Testis (tissue), 3 donors: ENCODE results near the gene PXDN. TPM values are rescaled to one million over a fixed set of nuclear protein-coding genes. Genes with fewer than 3 reads are reported as not detected.

Experiments used
- DNase-seq: peaks from one replicate; pipeline ENCODE4 v3.0.0-alpha.2; 2019
- H3K27ac ChIP-seq, 2 donors: fragments of 200-600 bp; sonication (generic); one replicate each; pipeline ENCODE4 v1.5.1; 2019
- H3K27me3 ChIP-seq: fragments of 200-600 bp; sonication (generic); one replicate; pipeline ENCODE4 v1.5.1; 2019
- H3K36me3 ChIP-seq: fragments of 200-600 bp; sonication (generic); one replicate; pipeline ENCODE4 v1.5.1; 2017; ENCODE audit warnings: low read depth; ENCODE audit errors: missing control alignments
- H3K4me1 ChIP-seq: fragments of 200-600 bp; sonication (generic); one replicate; pipeline ENCODE4 v1.5.1; 2019
- H3K4me3 ChIP-seq, 2 donors: fragments of 200-600 bp; sonication (generic); one replicate each; pipeline ENCODE4 v1.5.1; 2017 to 2019
- H3K9me3 ChIP-seq: fragments of 200-600 bp; sonication (generic); one replicate; pipeline ENCODE4 v1.5.1; 2017
- CTCF ChIP-seq, 3 experiments: fragments of 450-650 bp in 2 of 3; fragments of 200-600 bp in 1 of 3; sonication (generic) in 1 of 3; IDR thresholded peaks; one replicate each; pipeline ENCODE4 v1.5.1; 2016 to 2019; ENCODE audit warnings: antibody characterized with exemption in 3 of 3, mild to moderate bottlenecking in 2 of 3, moderate library complexity in 1 of 3
- POLR2A ChIP-seq: fragments of 450-650 bp; IDR thresholded peaks from one replicate; pipeline ENCODE4 v1.6.1; 2017; ENCODE audit warnings: antibody characterized with exemption, mild to moderate bottlenecking, moderate library complexity
- WGBS, 2 donors: methylation state at CpG; one replicate each; pipeline ENCODE4 v1.1.5; 2018; 5-methylcytosine and 5-hydroxymethylcytosine counted together
- intact Hi-C: fragments of 100-400 bp; cut with DNase I; formaldehyde crosslinking; loops from one replicate; pipeline ENCODE4 v1.15.1; 2023; ENCODE audit warnings: low total_unique reads
- polyA plus RNA-seq: library from polyadenylated mRNA; stranded (reverse); fragments of 350-450 nt; fragmentation: Illumina TruSeq; extraction: RNeasy Lipid Tissue Mini Kit (QIAGEN cat#74804); gene quantifications from one replicate; pipeline ENCODE4 v1.2.3, GENCODE V29; 2014; ENCODE audit warnings: low read depth, low replicate concordance; ENCODE audit not compliant: insufficient read depth
- total RNA-seq, 2 donors: library from RNA; depleted of rRNA; stranded (reverse); fragments of >200 nt; gene quantifications; one replicate each; pipeline ENCODE4 v1.2.3, GENCODE V29; 2016

PXDN gene
- total and polyA plus RNA-seq, 3 donors from 2014 or later, result 26.7 to 41.8 (median 33.8) TPM

GRCh38 chr2:1618974-1619373 lies 125.3 kb downstream of the PXDN start:
- Histone ChIP-seq H3K4me1 (no peaks in the 10 kb centered on the region), H3K36me3 (no peaks in the 10 kb centered on the region), H3K27me3 (no peaks in the 10 kb centered on the region), H3K27ac (no peak overlapping the region), H3K4me3 (no peak overlapping the region), H3K9me3 (no peaks in the 10 kb centered on the region)
- TF ChIP-seq POLR2A, result no peak
- 48% methylated on average over 2 of the region's 3 CpGs; no CpG with 5 or more reads in 1 of the 2 donors for WGBS, 2 donors
- intact Hi-C loops, result no loop called here
- DNase-seq, result no peak

- Histone ChIP-seq H3K27ac (no peak overlapping the region), H3K4me1 (no peaks in the 10 kb centered on the region), H3K27me3 (no peaks in the 10 kb centered on the region), H3K9me3 (no peaks in the 10 kb centered on the region), H3K4me3 (no peak overlapping the region), H3K36me3 (no peaks in the 10 kb centered on the region)
- DNase-seq, result no peak
- no peak for TF ChIP-seq POLR2A
- TF ChIP-seq CTCF (IDR thresholded peaks at IDR 0.05), result no peak
- 88 to 92% methylated on average over 14 to 18 of the region's 20 CpGs for WGBS, 2 donors
- intact Hi-C loops, result no loop called here
Observed at GRCh38 chr2:1618191-1618961, 125.9 kb downstream of the PXDN start.

GRCh38 chr2:1617425-1618021 lies 126.8 kb downstream of the PXDN start:
- Histone ChIP-seq H3K4me1 (no peaks in the 10 kb centered on the region), H3K4me3 (no peak overlapping the region), H3K27ac (no peak overlapping the region), H3K27me3 (no peaks in the 10 kb centered on the region), H3K36me3 (no peaks in the 10 kb centered on the region), H3K9me3 (no peaks in the 10 kb centered on the region)
- no peak for TF ChIP-seq CTCF (IDR thresholded peaks at IDR 0.05)
- no peak for TF ChIP-seq POLR2A
- intact Hi-C loops, result no loop called here
- WGBS, 2 donors, result 89 to 93% methylated on average over 7 to 11 of the region's 11 CpGs
- no peak for DNase-seq

- intact Hi-C loops, result no loop called here
- Histone ChIP-seq H3K9me3 (no peaks in the 10 kb centered on the region), H3K4me3 (no peak overlapping the region), H3K4me1 (no peaks in the 10 kb centered on the region), H3K27ac (no peak overlapping the region), H3K36me3 (no peaks in the 10 kb centered on the region), H3K27me3 (no peaks in the 10 kb centered on the region)
- WGBS, 2 donors, result 68 to 70% methylated on average over 10 of the region's 10 CpGs
- no peak for DNase-seq
- TF ChIP-seq POLR2A, result no peak
Observed at GRCh38 chr2:1614564-1614963, 129.8 kb downstream of the PXDN start.

- Histone ChIP-seq H3K27me3 (no peaks in the 10 kb centered on the region), H3K4me1 (no peaks in the 10 kb centered on the region), H3K4me3 (no peak overlapping the region), H3K36me3 (no peaks in the 10 kb centered on the region), H3K27ac (no peak overlapping the region), H3K9me3 (no peaks in the 10 kb centered on the region)
- 55 to 56% methylated on average over 7 of the region's 7 CpGs for WGBS, 2 donors
- intact Hi-C loops, result no loop called here
- TF ChIP-seq CTCF (IDR thresholded peaks at IDR 0.05) (no peak), POLR2A (no peak)
- DNase-seq, result no peak
Observed at GRCh38 chr2:1613731-1614354, 130.5 kb downstream of the PXDN start.
